ENCODE results near the gene TUBA4B. TPM values are rescaled to one million over a fixed set of nuclear protein-coding genes. Genes with fewer than 3 reads are reported as not detected.

Gene TUBA4B
- total RNA-seq: not detected

DNA sequence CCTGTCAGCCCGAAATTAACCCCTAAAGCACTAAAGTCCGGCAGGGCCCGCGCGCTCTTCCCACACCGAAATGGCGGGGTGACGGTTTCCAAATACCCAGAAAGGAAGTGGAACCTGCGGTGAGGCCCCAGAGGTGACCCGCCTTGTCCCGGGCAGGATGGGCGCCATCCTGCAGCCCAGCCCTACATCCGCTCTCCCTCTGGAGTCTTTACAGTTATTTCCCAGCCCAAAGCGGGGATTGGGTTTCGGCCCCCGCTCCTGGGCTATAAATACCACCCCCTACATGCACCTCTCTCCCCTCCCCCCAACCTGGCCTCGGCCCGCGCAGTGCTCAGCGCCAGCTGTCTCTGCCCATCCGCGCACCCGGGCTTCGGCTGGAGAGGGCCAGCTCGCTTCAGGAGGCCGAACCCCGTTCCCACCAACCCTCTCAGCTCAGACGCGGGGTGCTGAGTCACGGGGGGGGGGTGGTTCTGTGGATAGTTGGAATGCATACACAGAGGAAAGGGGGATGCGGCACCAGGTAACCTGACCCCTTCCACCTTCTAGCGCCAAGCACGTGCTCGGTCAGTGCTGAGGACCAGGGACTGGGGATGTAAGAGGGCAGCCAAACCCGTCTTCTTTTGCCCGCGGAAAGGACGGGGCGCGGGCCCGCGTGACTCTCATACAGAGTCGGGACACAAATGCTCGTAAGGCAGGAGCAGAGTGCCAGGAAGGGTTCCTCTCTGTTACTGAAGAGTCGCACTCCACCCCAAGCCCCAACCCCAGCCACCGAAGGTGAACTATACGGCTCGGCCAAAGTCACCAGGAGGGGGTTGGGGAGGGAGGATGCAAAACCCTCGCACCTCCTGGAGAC is at the start of gene TUBA4B:
TUBA4B (plus strand) TSS at position 344 of the 853 bp plus-strand sequence; CDS start at position 509, 165 bp downstream.
- Histone ChIP-seq H3K9me3 (ENCODE audit: control insufficient read depth in 3 of 3, low read length in 3 of 3) (no peaks in the 10 kb centered on the region), H3K27ac (ENCODE audit: low read depth, low read length) (peak within 1 kb of the TSS; percentile 96), H3K4me3 (ENCODE audit: low read length in 3 of 3) (peak within 1 kb of the TSS; percentile 83 to 92 (median 91)), H3K9ac (ENCODE audit: low read depth in 1 of 3, low read length in 3 of 3) (peak within 1 kb of the TSS; percentile 79 to 96 (median 92)), H3K4me1 (ENCODE audit: control insufficient read depth in 3 of 3, insufficient read depth in 3 of 3, low read length in 3 of 3) (peaks cover 54 to 69% (median 55%) of the 10 kb centered on the region in 3 donors), H3K27me3 (ENCODE audit: control insufficient read depth in 3 of 3, insufficient read depth in 3 of 3, low read length in 3 of 3) (peaks cover 0 to 4% (median 4%) of the 10 kb centered on the region in 3 donors), H3K36me3 (ENCODE audit: control insufficient read depth in 3 of 3, insufficient read depth in 3 of 3, low read length in 3 of 3) (peaks cover 34 to 39% (median 39%) of the 10 kb centered on the region in 3 donors)

- peaks cover 0 to 4% (median under 1%) of the 10 kb centered on the region in 3 donors for H3K27me3 ChIP-seq (ENCODE audit: control insufficient read depth in 3 of 3, insufficient read depth in 3 of 3, low read length in 3 of 3)
- no peak overlapping the region for H3K27ac ChIP-seq (ENCODE audit: low read depth, low read length)
- H3K4me1 ChIP-seq (ENCODE audit: control insufficient read depth in 3 of 3, insufficient read depth in 3 of 3, low read length in 3 of 3): peaks cover 17 to 20% (median 18%) of the 10 kb centered on the region in 3 donors
- H3K9me3 ChIP-seq (ENCODE audit: control insufficient read depth in 3 of 3, low read length in 3 of 3): no peaks in the 10 kb centered on the region
- H3K4me3 ChIP-seq (ENCODE audit: low read length in 3 of 3): no peak overlapping the region
- no peak overlapping the region for H3K9ac ChIP-seq (ENCODE audit: low read depth in 1 of 3, low read length in 3 of 3)
- peaks cover 15 to 19% (median 16%) of the 10 kb centered on the region in 3 donors for H3K36me3 ChIP-seq (ENCODE audit: control insufficient read depth in 3 of 3, insufficient read depth in 3 of 3, low read length in 3 of 3)
Observed at GRCh38 chr2:219204425-219205164, 48.4 kb upstream of the TUBA4B start.

GRCh38 chr2:219205165-219205538 is 47.9 kb upstream of the TUBA4B start:
- Histone ChIP-seq H3K4me1 (ENCODE audit: control insufficient read depth in 3 of 3, insufficient read depth in 3 of 3, low read length in 3 of 3) (peaks cover 17 to 20% (median 18%) of the 10 kb centered on the region in 3 donors), H3K9ac (ENCODE audit: low read depth in 1 of 3, low read length in 3 of 3) (no peak overlapping the region), H3K9me3 (ENCODE audit: control insufficient read depth in 3 of 3, low read length in 3 of 3) (no peaks in the 10 kb centered on the region), H3K27ac (ENCODE audit: low read depth, low read length) (no peak overlapping the region), H3K4me3 (ENCODE audit: low read length in 3 of 3) (no peak overlapping the region), H3K36me3 (ENCODE audit: control insufficient read depth in 3 of 3, insufficient read depth in 3 of 3, low read length in 3 of 3) (peaks cover 20 to 24% (median 21%) of the 10 kb centered on the region in 3 donors), H3K27me3 (ENCODE audit: control insufficient read depth in 3 of 3, insufficient read depth in 3 of 3, low read length in 3 of 3) (no peaks in the 10 kb centered on the region)

DNA sequence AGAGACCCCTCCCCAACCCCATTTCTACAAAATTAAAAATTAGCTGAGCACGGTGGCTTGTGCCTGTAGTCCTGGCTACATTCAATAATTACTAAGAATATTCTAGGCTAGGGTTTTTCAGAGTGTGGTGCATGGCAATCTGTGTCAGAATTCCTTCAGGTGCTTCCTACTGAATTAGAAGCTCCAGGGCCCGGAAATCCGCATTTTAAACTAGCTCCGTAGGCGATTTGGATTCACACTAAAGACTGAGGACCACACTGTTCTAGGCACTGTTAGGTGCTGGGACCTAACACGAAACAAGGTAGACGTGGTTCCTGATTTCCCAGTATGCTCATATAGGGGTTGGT is 47.1 kb upstream of the TUBA4B start:
- peak overlapping the region; percentile 79 to 97 (median 94) for H3K9ac ChIP-seq (ENCODE audit: low read depth in 1 of 3, low read length in 3 of 3)
- peak overlapping the region; percentile 78 for H3K27ac ChIP-seq (ENCODE audit: low read depth, low read length)
- peak overlapping the region; percentile 80 to 94 (median 93) for H3K4me3 ChIP-seq (ENCODE audit: low read length in 3 of 3)
- peaks cover 29 to 32% (median 29%) of the 10 kb centered on the region in 3 donors for H3K36me3 ChIP-seq (ENCODE audit: control insufficient read depth in 3 of 3, insufficient read depth in 3 of 3, low read length in 3 of 3)
- peaks cover 17 to 20% (median 18%) of the 10 kb centered on the region in 3 donors for H3K4me1 ChIP-seq (ENCODE audit: control insufficient read depth in 3 of 3, insufficient read depth in 3 of 3, low read length in 3 of 3)
- no peaks in the 10 kb centered on the region for H3K27me3 ChIP-seq (ENCODE audit: control insufficient read depth in 3 of 3, insufficient read depth in 3 of 3, low read length in 3 of 3)
- H3K9me3 ChIP-seq (ENCODE audit: control insufficient read depth in 3 of 3, low read length in 3 of 3): no peaks in the 10 kb centered on the region

GRCh38 chr2:219206328-219207133 is 46.5 kb upstream of the TUBA4B start, which contains the start of gene ZFAND2B:
TSS of gene ZFAND2B (plus strand) at chr2:219206782. CDS start at chr2:219206988, 206 bp downstream.
- Histone ChIP-seq H3K9ac (ENCODE audit: low read depth in 1 of 3, low read length in 3 of 3) (peak within 1 kb of the TSS; percentile 79 to 97 (median 94)), H3K4me3 (ENCODE audit: low read length in 3 of 3) (peak within 1 kb of the TSS; percentile 80 to 94 (median 93)), H3K36me3 (ENCODE audit: control insufficient read depth in 3 of 3, insufficient read depth in 3 of 3, low read length in 3 of 3) (peaks cover 32 to 36% (median 34%) of the 10 kb centered on the region in 3 donors), H3K27me3 (ENCODE audit: control insufficient read depth in 3 of 3, insufficient read depth in 3 of 3, low read length in 3 of 3) (no peaks in the 10 kb centered on the region), H3K9me3 (ENCODE audit: control insufficient read depth in 3 of 3, low read length in 3 of 3) (no peaks in the 10 kb centered on the region), H3K27ac (ENCODE audit: low read depth, low read length) (peak within 1 kb of the TSS; percentile 78), H3K4me1 (ENCODE audit: control insufficient read depth in 3 of 3, insufficient read depth in 3 of 3, low read length in 3 of 3) (peaks cover 17 to 20% (median 18%) of the 10 kb centered on the region in 3 donors)

- H3K4me3 ChIP-seq (ENCODE audit: low read length in 3 of 3): peak overlapping the region; percentile 74 to 94 (median 80)
- no peaks in the 10 kb centered on the region for H3K9me3 ChIP-seq (ENCODE audit: control insufficient read depth in 3 of 3, low read length in 3 of 3)
- H3K27ac ChIP-seq (ENCODE audit: low read depth, low read length): peak overlapping the region; percentile 78
- no peaks in the 10 kb centered on the region for H3K27me3 ChIP-seq (ENCODE audit: control insufficient read depth in 3 of 3, insufficient read depth in 3 of 3, low read length in 3 of 3)
- peak overlapping the region; percentile 13 to 71 (median 63) for H3K9ac ChIP-seq (ENCODE audit: low read depth in 1 of 3, low read length in 3 of 3)
- H3K4me1 ChIP-seq (ENCODE audit: control insufficient read depth in 3 of 3, insufficient read depth in 3 of 3, low read length in 3 of 3): peaks cover 17 to 20% (median 18%) of the 10 kb centered on the region in 3 donors
- H3K36me3 ChIP-seq (ENCODE audit: control insufficient read depth in 3 of 3, insufficient read depth in 3 of 3, low read length in 3 of 3): peaks cover 36 to 38% (median 38%) of the 10 kb centered on the region in 3 donors
Observed at GRCh38 chr2:219207134-219207883, 45.7 kb upstream of the TUBA4B start.

GRCh38 chr2:219207884-219208740 is 44.9 kb upstream of the TUBA4B start:
- H3K4me1 ChIP-seq (ENCODE audit: control insufficient read depth in 3 of 3, insufficient read depth in 3 of 3, low read length in 3 of 3): peaks cover 17 to 20% (median 18%) of the 10 kb centered on the region in 3 donors
- no peaks in the 10 kb centered on the region for H3K9me3 ChIP-seq (ENCODE audit: control insufficient read depth in 3 of 3, low read length in 3 of 3)
- peaks cover 41 to 46% (median 44%) of the 10 kb centered on the region in 3 donors for H3K36me3 ChIP-seq (ENCODE audit: control insufficient read depth in 3 of 3, insufficient read depth in 3 of 3, low read length in 3 of 3)
- H3K27ac ChIP-seq (ENCODE audit: low read depth, low read length): peak overlapping the region; percentile 78
- H3K9ac ChIP-seq (ENCODE audit: low read depth in 1 of 3, low read length in 3 of 3): peak overlapping the region in 2 of 3 donors; percentile 8 to 71
- H3K27me3 ChIP-seq (ENCODE audit: control insufficient read depth in 3 of 3, insufficient read depth in 3 of 3, low read length in 3 of 3): no peaks in the 10 kb centered on the region
- peak overlapping the region in 1 of 3 donors; percentile 80 for H3K4me3 ChIP-seq (ENCODE audit: low read length in 3 of 3)
